Keratinocyte (primary cell): Measurements from ENCODE around the gene EVC. TPM values are rescaled to one million over a fixed set of nuclear protein-coding genes. Genes with fewer than 3 reads are reported as not detected.

Experiments
- DNase-seq: peaks from one replicate; pipeline ENCODE4 v3.0.0-alpha.2; 2011; ENCODE audit warnings: low read depth, missing footprints, low spot score
- FAIRE-seq: peaks from 2 replicates; lab custom pipeline; 2011; peaks lifted over from hg19 to GRCh38; lab: Jason Lieb, UNC
- H2AFZ ChIP-seq: 2 replicates; pipeline ENCODE4 v1.6.0; 2012; ENCODE audit warnings: low read length, control low read depth, inconsistent platforms; ENCODE audit not compliant: control insufficient read depth
- H3K27ac ChIP-seq: 2 replicates; pipeline ENCODE4 v1.5.1; 2011; ENCODE audit warnings: low read length; ENCODE audit not compliant: control insufficient read depth, insufficient read depth
- H3K27me3 ChIP-seq: 3 replicates; pipeline ENCODE4 v1.6.0; 2011; ENCODE audit warnings: low read length; ENCODE audit not compliant: control insufficient read depth, insufficient read depth; ENCODE audit errors: extremely low read depth
- H3K36me3 ChIP-seq, 2 experiments: 2 replicates in 1 of 2; 3 replicates in 1 of 2; pipeline ENCODE4 v1.5.1; 2011; ENCODE audit warnings: low read length in 2 of 2, mild to moderate bottlenecking in 1 of 2; ENCODE audit not compliant: control insufficient read depth in 2 of 2, insufficient read depth in 2 of 2; ENCODE audit errors: extremely low read depth in 1 of 2
- H3K4me1 ChIP-seq: 3 replicates; pipeline ENCODE4 v1.5.1; 2011; ENCODE audit warnings: low read length; ENCODE audit not compliant: control insufficient read depth, insufficient read depth; ENCODE audit errors: extremely low read depth
- H3K4me2 ChIP-seq: 3 replicates; pipeline ENCODE4 v1.6.0; 2011; ENCODE audit warnings: low read depth, low read length; ENCODE audit not compliant: control insufficient read depth, insufficient read depth; ENCODE audit errors: extremely low read depth
- H3K4me3 ChIP-seq, 3 experiments: fragments of 200-600 bp in 1 of 3; sonication (generic) in 1 of 3; 2 replicates in 2 of 3; 3 replicates in 1 of 3; pipeline ENCODE4 v1.5.1; 2011 to 2016; ENCODE audit warnings: low read length in 3 of 3, mild to moderate bottlenecking in 3 of 3, control low read depth in 2 of 3, inconsistent platforms in 1 of 3, low read depth in 1 of 3, mixed read lengths in 1 of 3, mixed run types in 1 of 3, moderate library complexity in 1 of 3; ENCODE audit not compliant: control insufficient read depth in 2 of 3, insufficient read depth in 2 of 3; ENCODE audit errors: extremely low read depth in 1 of 3
- H3K79me2 ChIP-seq: 2 replicates; pipeline ENCODE4 v1.6.0; 2012; ENCODE audit warnings: low read length; ENCODE audit not compliant: control insufficient read depth, insufficient read depth
- H3K9ac ChIP-seq: 3 replicates; pipeline ENCODE4 v1.6.0; 2011; ENCODE audit warnings: low read length; ENCODE audit not compliant: control insufficient read depth, insufficient read depth; ENCODE audit errors: extremely low read depth
- H3K9me1 ChIP-seq: 3 replicates; pipeline ENCODE4 v1.6.0; 2011; ENCODE audit warnings: low read length; ENCODE audit not compliant: control insufficient read depth, insufficient read depth; ENCODE audit errors: extremely low read depth
- H3K9me3 ChIP-seq: 2 replicates; pipeline ENCODE4 v1.5.1; 2012; ENCODE audit warnings: low read depth, low read length; ENCODE audit not compliant: control insufficient read depth
- H4K20me1 ChIP-seq: 3 replicates; pipeline ENCODE4 v1.6.0; 2011; ENCODE audit warnings: low read length; ENCODE audit not compliant: control insufficient read depth, insufficient read depth; ENCODE audit errors: extremely low read depth
- CTCF ChIP-seq, 3 experiments: IDR thresholded peaks in 1 of 3; conservative IDR thresholded peaks in 1 of 3; optimal IDR thresholded peaks in 1 of 3; 2 replicates in 2 of 3; 3 replicates in 1 of 3; pipeline versions ENCODE3 to v1.5.1; 2011; ENCODE audit warnings: low read length in 3 of 3, mild to moderate bottlenecking in 3 of 3, moderate library complexity in 2 of 3, control low read depth in 1 of 3, inconsistent platforms in 1 of 3; ENCODE audit not compliant: insufficient read depth in 2 of 3; ENCODE audit errors: extremely low read depth in 1 of 3
- EZH2 ChIP-seq: IDR thresholded peaks from one replicate; pipeline ENCODE4 v1.6.1; 2012; ENCODE audit warnings: inconsistent platforms, mild to moderate bottlenecking, low read length, moderate library complexity
- dilution Hi-C: fragments of 300-500 bp; cut with MboI; formaldehyde crosslinking; loops from one replicate; pipeline ENCODE4 v1.7.0; 2020; ENCODE audit warnings: low sequenced_read_pairs; ENCODE audit not compliant: extremely low pct_ligation_motif_present
- polyA plus RNA-seq, 5 experiments: library from polyadenylated mRNA; depleted of rRNA in 3 of 5; stranded (reverse) in 3 of 5; stranded (forward) in 1 of 5; unstranded in 1 of 5; fragments of >200 nt; gene quantifications; 1 replicate in 1 of 5; 2 replicates in 3 of 5; 3 replicates in 1 of 5; pipeline versions ENCODE4 v1.2.1 to v1.2.3, GENCODE V29; 2011 to 2012; ENCODE audit warnings: missing spikeins in 2 of 5, low read depth in 1 of 5, low replicate concordance in 1 of 5

The EVC gene
- polyA plus RNA-seq, 1 donor (not counting 4 experiments of a cell fraction or from before 2014, with no cell fraction given), result 7.3 TPM

- H3K27me3 ChIP-seq, result no peaks in the 10 kb centered on the region
- H3K27ac ChIP-seq, result no peak overlapping the region
- no peaks in the 10 kb centered on the region for H3K79me2 ChIP-seq
- peaks cover 33 to 47% of the 10 kb centered on the region in 2 experiments for H3K36me3 ChIP-seq
- H3K4me1 ChIP-seq, result no peaks in the 10 kb centered on the region
- no peak overlapping the region for H3K4me2 ChIP-seq
- H3K9me1 ChIP-seq, result no peaks in the 10 kb centered on the region
- FAIRE-seq, result no peak
- no peaks in the 10 kb centered on the region for H3K9me3 ChIP-seq
- TF ChIP-seq EZH2 (no peak), CTCF (optimal IDR thresholded peaks at IDR 0.05 in 1 of 3, IDR thresholded peaks at IDR 0.05 in 1 of 3, conservative IDR thresholded peaks at IDR 0.05 in 1 of 3; ENCODE audit: extremely low read depth in 1 of 3, insufficient read depth in 2 of 3, low read length in 3 of 3) (no peak)
- dilution Hi-C loops, result no loop called here
- no peak for DNase-seq
- H2AFZ ChIP-seq, result no peak overlapping the region
- H3K4me3 ChIP-seq, result no peak overlapping the region
- H3K9ac ChIP-seq, result no peak overlapping the region
- no peaks in the 10 kb centered on the region for H4K20me1 ChIP-seq
These were observed 21.9 kb upstream of the EVC start for GRCh38 chr4:5689065-5689464.

GRCh38 chr4:5691491-5692132, 19.4 kb upstream of the EVC start:
- DNase-seq, result no peak
- Histone ChIP-seq H3K79me2 (no peaks in the 10 kb centered on the region), H3K4me1 (no peaks in the 10 kb centered on the region), H3K27ac (no peak overlapping the region), H2AFZ (no peak overlapping the region), H4K20me1 (no peaks in the 10 kb centered on the region), H3K9ac (no peak overlapping the region), H3K27me3 (no peaks in the 10 kb centered on the region), H3K9me1 (no peaks in the 10 kb centered on the region), H3K9me3 (no peaks in the 10 kb centered on the region), H3K36me3 (peaks cover 31 to 38% of the 10 kb centered on the region in 2 experiments), H3K4me3 (no peak overlapping the region), H3K4me2 (no peak overlapping the region)
- dilution Hi-C loops, result no loop called here
- no peak for TF ChIP-seq CTCF (optimal IDR thresholded peaks at IDR 0.05 in 1 of 3, IDR thresholded peaks at IDR 0.05 in 1 of 3, conservative IDR thresholded peaks at IDR 0.05 in 1 of 3; ENCODE audit: extremely low read depth in 1 of 3, insufficient read depth in 2 of 3, low read length in 3 of 3)
- no peak for TF ChIP-seq EZH2
- no peak for FAIRE-seq
